BLaER1 treated with 17β-estradiol and CSF1 and Interleukin-3, amounts not matched to agents 10 nM and 100 nM (cell line): ENCODE results near the gene VPS26A.
"Not testable (repeated sequence)": the region's sequence is repeated elsewhere in the genome, so short reads cannot be mapped to it uniquely, and the experiment has no call there.

Source experiments
- H3K27ac ChIP-seq, 11 experiments: shearing (Covaris generic); formaldehyde crosslinking; 2 replicates each; pipeline ENCODE4 v1.8.1; 2022
- H3K27me3 ChIP-seq, 11 experiments: shearing (Covaris generic); formaldehyde crosslinking; 2 replicates each; pipeline ENCODE4 v1.8.1; 2022
- H3K36me3 ChIP-seq, 11 experiments: shearing (Covaris generic); formaldehyde crosslinking; 2 replicates each; pipeline ENCODE4 v1.8.1; 2022
- H3K4me1 ChIP-seq, 10 experiments: shearing (Covaris generic); formaldehyde crosslinking; 2 replicates each; pipeline ENCODE4 v1.8.1; 2022
- H3K4me2 ChIP-seq, 11 experiments: shearing (Covaris generic); formaldehyde crosslinking; 2 replicates each; pipeline ENCODE4 v1.8.1; 2022
- H3K4me3 ChIP-seq, 10 experiments: shearing (Covaris generic); formaldehyde crosslinking; 2 replicates each; pipeline ENCODE4 v1.8.1; 2022
- H3K9ac ChIP-seq, 11 experiments: shearing (Covaris generic); formaldehyde crosslinking; 2 replicates each; pipeline ENCODE4 v1.8.1; 2022
- H3K9me3 ChIP-seq, 11 experiments: shearing (Covaris generic); formaldehyde crosslinking; replicated peaks in 1 of 11; 2 replicates each; pipeline ENCODE4 v1.8.1; 2022
- H4K20me1 ChIP-seq, 11 experiments: shearing (Covaris generic); formaldehyde crosslinking; 2 replicates each; pipeline ENCODE4 v1.8.1; 2022
- Cebpa-rat ChIP-seq, 11 experiments: shearing (Covaris generic); IDR thresholded peaks; 2 replicates each; pipeline ENCODE4 v1.8.1; 2022

Gene VPS26A

DNA sequence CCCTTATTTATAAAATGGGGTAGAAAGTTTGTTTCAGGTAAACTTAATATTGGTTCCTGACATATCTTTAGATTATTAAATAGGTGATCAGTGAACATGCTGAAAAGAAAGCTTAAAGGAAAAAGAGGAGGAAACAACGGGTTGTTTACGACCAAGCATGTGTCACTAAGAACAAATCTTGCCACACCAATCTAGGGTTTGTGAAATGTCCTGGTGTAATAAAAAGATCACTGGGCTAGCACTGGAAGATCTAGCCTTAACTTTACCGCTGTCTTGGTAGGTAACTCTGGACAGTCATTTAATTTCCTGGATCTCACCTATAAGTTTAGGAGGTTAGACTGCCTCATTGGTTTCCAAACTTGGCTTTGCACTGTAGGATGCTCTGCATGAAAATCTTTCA lies 19.0 kb downstream of the VPS26A start:
- H3K9ac ChIP-seq: no peak overlapping the region
- H3K27me3 ChIP-seq: no peaks in the 10 kb centered on the region
- H3K27ac ChIP-seq: no peak overlapping the region; a peak in 1 of 22 replicates
- no peak for TF ChIP-seq Cebpa-rat (IDR thresholded peaks at IDR 0.05)
- no peak overlapping the region for H3K4me3 ChIP-seq
- H3K4me1 ChIP-seq: peaks cover 4 to 20% (median 10%) of the 10 kb centered on the region in 10 experiments; a peak in 16 of 20 replicates
- H3K4me2 ChIP-seq: no peak overlapping the region
- no peaks in the 10 kb centered on the region for H3K9me3 ChIP-seq
- peaks cover 22 to 99% (median 97%) of the 10 kb centered on the region in 11 experiments; a peak in 21 of 22 replicates for H4K20me1 ChIP-seq
- H3K36me3 ChIP-seq: peaks cover 4 to 85% (median 51%) of the 10 kb centered on the region in 11 experiments

DNA sequence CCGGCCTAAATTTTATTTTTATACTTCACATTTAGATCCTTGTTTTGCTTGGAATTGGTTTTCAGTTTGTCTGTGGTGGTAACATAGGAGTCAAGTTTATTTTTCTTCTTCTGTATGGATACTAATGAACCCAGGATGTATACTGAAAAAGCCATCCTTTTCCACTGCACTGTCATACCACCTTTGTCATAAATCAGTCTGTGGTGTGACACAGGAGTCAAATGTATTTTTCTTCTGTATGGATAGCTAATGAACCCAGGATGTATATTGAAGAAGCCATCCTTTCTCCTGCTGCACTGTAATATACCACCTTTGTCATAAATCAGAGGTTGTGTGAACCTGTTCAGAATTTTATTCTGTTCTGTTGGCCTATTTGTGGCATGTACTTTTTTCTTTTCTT lies 21.4 kb downstream of the VPS26A start:
- no peaks in the 10 kb centered on the region for H3K27me3 ChIP-seq
- no peak overlapping the region for H3K27ac ChIP-seq
- H4K20me1 ChIP-seq: peaks cover 19 to 100% (median 99%) of the 10 kb centered on the region in 11 experiments; a peak in 21 of 22 replicates
- no peak overlapping the region for H3K4me2 ChIP-seq
- no peak for TF ChIP-seq Cebpa-rat (IDR thresholded peaks at IDR 0.05)
- peaks cover 6 to 23% (median 15%) of the 10 kb centered on the region in 10 experiments; a peak in 18 of 20 replicates for H3K4me1 ChIP-seq
- no peaks in the 10 kb centered on the region for H3K9me3 ChIP-seq
- no peak overlapping the region for H3K9ac ChIP-seq
- H3K4me3 ChIP-seq: no peak overlapping the region
- peaks cover 4 to 83% (median 44%) of the 10 kb centered on the region in 11 experiments; a peak in 21 of 22 replicates for H3K36me3 ChIP-seq

DNA sequence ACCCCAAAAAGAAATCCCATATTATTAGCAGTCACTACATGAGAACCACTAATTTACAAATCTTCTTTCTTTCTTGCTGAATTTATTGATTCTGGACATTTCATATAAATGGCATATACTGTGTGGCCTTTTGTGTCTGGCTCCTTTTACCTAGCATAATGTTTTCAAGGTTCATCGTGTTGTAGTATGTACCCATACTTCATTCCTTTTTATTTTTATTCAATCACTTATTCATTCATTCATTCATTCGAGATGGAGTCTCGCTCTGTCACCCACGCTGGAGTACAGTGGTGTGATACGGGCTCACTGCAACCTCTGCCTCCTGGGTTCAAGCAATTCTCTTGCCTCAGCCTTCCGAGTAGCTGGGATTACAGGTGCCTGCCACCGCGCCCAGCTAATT lies 21.9 kb downstream of the VPS26A start:
- peaks cover 19 to 100% (median 99%) of the 10 kb centered on the region in 11 experiments; a peak in 21 of 22 replicates for H4K20me1 ChIP-seq
- H3K36me3 ChIP-seq: peaks cover 4 to 83% (median 39%) of the 10 kb centered on the region in 11 experiments; a peak in 19 of 22 replicates
- peaks cover 6 to 23% (median 15%) of the 10 kb centered on the region in 10 experiments; a peak in 18 of 20 replicates for H3K4me1 ChIP-seq
- no peaks in the 10 kb centered on the region for H3K9me3 ChIP-seq
- H3K4me3 ChIP-seq: no peak overlapping the region
- no peak for TF ChIP-seq Cebpa-rat (IDR thresholded peaks at IDR 0.05)
- H3K27ac ChIP-seq: no peak overlapping the region
- H3K27me3 ChIP-seq: no peaks in the 10 kb centered on the region
- no peak overlapping the region for H3K9ac ChIP-seq
- H3K4me2 ChIP-seq: peak overlapping the region in 3 of 11 experiments; percentile 4 to 30 (median 25); a peak in 2 of 22 replicates

DNA sequence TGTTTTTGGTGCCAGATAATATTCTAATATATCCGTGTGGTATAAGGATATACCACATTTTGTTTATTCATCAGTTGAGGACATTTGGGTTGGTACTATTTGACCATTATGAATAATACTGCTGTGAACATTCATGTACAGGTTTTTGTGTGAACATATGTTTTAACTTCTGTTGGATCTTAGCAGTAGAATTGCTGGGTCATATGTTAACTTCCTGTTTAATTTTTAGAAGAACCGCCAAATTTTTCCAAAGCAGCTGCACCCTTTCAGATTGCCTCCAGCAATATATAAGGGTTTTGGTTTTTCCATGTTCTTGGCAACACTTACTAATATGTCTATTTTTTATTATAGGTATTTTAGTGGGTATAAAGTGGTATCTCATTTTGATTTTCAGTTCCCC lies 22.8 kb downstream of the VPS26A start:
- Histone ChIP-seq H3K27me3 (no peaks in the 10 kb centered on the region), H3K9ac (no peak overlapping the region), H3K4me3 (no peak overlapping the region), H3K27ac (no peak overlapping the region), H3K4me2 (peak overlapping the region in 5 of 11 experiments; percentile 4 to 41 (median 25); a peak in 7 of 22 replicates), H4K20me1 (peaks cover 19 to 100% (median 97%) of the 10 kb centered on the region in 11 experiments; a peak in 21 of 22 replicates), H3K9me3 (no peaks in the 10 kb centered on the region), H3K36me3 (peaks cover 4 to 76% (median 35%) of the 10 kb centered on the region in 11 experiments; a peak in 19 of 22 replicates), H3K4me1 (peaks cover 6 to 23% (median 15%) of the 10 kb centered on the region in 10 experiments; a peak in 18 of 20 replicates)
- TF ChIP-seq Cebpa-rat (IDR thresholded peaks at IDR 0.05): no peak

DNA sequence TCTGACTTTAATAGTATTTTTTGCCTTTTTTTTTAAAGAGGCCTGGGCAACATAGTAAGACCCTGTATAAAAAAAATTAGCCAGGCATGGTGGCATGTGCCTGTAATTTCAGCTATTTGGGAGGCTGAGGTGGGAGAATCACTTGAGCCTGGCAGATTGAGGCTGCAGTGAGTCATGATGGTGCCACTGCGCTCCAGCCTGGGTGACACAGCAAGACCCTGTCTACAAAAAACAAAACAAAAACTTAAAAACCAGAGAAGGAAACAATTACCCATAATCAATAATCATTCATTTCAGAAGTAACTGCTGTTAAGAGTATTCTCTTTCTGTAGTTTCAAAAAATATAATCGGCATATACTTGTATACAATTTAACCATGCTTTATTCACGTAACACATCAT lies 28.0 kb downstream of the VPS26A start:
- no peak overlapping the region for H3K9ac ChIP-seq
- no peak overlapping the region for H3K4me3 ChIP-seq
- peaks cover 12 to 100% (median 87%) of the 10 kb centered on the region in 11 experiments; a peak in 21 of 22 replicates for H4K20me1 ChIP-seq
- no peak for TF ChIP-seq Cebpa-rat (IDR thresholded peaks at IDR 0.05)
- peaks cover 0 to 77% (median 33%) of the 10 kb centered on the region in 11 experiments; a peak in 18 of 22 replicates for H3K36me3 ChIP-seq
- no peak overlapping the region for H3K27ac ChIP-seq
- H3K4me1 ChIP-seq: peaks cover 0 to 11% (median 7%) of the 10 kb centered on the region in 10 experiments; a peak in 13 of 20 replicates
- no peaks in the 10 kb centered on the region for H3K27me3 ChIP-seq
- no peaks in the 10 kb centered on the region for H3K9me3 ChIP-seq
- H3K4me2 ChIP-seq: no peak overlapping the region

DNA sequence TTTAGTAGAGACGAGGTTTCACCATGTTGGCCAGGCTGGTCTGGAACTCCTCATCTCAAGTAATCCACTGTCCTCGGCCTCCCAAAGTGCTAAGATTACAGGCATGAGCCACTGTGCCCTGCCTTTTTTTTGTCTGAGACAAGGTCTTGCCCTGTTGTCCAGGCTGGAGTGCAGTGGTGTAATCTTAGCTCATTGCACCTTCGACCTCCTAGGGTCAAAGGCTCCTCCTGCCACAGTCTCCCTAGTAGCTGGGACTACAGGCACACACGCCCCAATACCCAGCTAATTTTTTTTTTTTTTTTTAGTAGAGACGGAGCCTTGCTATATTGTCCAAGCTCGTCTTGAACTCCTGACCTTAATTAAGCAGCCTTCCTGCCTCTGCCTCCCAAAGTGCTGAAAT lies 29.2 kb downstream of the VPS26A start:
- no peak for TF ChIP-seq Cebpa-rat (IDR thresholded peaks at IDR 0.05)
- H3K4me3 ChIP-seq: no peak overlapping the region
- H4K20me1 ChIP-seq: peaks cover 6 to 100% (median 83%) of the 10 kb centered on the region in 11 experiments; a peak in 20 of 22 replicates
- no peak overlapping the region for H3K9ac ChIP-seq
- H3K27ac ChIP-seq: no peak overlapping the region
- peaks cover 0 to 11% (median 3%) of the 10 kb centered on the region in 10 experiments; a peak in 8 of 20 replicates for H3K4me1 ChIP-seq
- H3K27me3 ChIP-seq: no peaks in the 10 kb centered on the region
- H3K9me3 ChIP-seq: no peaks in the 10 kb centered on the region
- H3K4me2 ChIP-seq: no peak overlapping the region
- H3K36me3 ChIP-seq: peaks cover 9 to 82% (median 39%) of the 10 kb centered on the region in 11 experiments; a peak in 21 of 22 replicates

DNA sequence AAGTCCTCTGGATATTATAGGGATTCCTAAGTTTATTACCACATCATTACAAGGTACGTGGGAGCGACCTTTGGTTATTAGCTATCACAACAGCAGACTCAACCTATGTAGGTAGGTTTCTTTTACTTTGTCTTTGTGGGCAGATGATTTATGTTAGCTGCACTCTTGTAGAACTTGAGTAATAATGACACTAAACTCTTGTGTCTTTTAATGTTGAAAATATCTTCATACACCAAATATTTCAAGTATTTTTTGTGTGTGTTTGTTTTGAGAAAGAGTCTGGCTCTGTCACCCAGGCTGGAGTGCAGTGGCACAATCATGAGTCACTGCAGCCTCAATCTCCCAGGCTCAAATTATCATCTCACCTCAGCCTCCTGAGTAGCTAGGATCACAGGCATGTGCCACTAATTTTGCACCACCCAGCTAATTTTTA lies 36.8 kb downstream of the VPS26A start:
- no peaks in the 10 kb centered on the region for H3K9me3 ChIP-seq
- H3K36me3 ChIP-seq: peaks cover 68 to 100% (median 87%) of the 10 kb centered on the region in 11 experiments
- TF ChIP-seq Cebpa-rat (IDR thresholded peaks at IDR 0.05): no peak
- H3K27ac ChIP-seq: no peak overlapping the region
- H3K4me2 ChIP-seq: no peak overlapping the region
- H4K20me1 ChIP-seq: peaks cover 0 to 76% (median 26%) of the 10 kb centered on the region in 11 experiments; a peak in 13 of 22 replicates
- H3K4me1 ChIP-seq: no peaks in the 10 kb centered on the region
- no peak overlapping the region for H3K9ac ChIP-seq
- no peak overlapping the region for H3K4me3 ChIP-seq
- H3K27me3 ChIP-seq: no peaks in the 10 kb centered on the region

DNA sequence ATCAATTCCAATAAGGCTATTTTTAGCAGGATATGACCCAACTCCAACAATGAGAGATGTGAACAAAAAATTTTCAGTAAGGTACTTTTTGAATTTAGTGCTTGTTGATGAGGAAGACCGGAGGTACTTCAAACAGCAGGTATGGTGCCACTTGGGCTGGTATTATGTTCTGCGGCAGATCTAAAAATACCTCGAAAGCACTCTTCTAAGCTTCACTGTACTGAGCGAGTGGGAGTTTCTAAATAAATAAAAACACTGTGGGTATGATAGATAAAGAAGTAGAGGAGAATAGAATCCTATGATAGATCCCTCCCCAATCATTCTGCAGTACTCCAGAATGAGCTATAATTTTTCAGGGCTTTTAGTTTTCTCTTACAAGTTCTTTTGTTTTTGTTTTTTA lies 44.5 kb downstream of the VPS26A start:
- TF ChIP-seq Cebpa-rat (IDR thresholded peaks at IDR 0.05): no peak
- Histone ChIP-seq H3K4me3 (no peak overlapping the region), H3K27me3 (no peaks in the 10 kb centered on the region), H3K4me1 (no peaks in the 10 kb centered on the region), H3K9ac (no peak overlapping the region), H3K27ac (no peak overlapping the region), H3K4me2 (no peak overlapping the region), H4K20me1 (peaks cover 0 to 20% (median 0%) of the 10 kb centered on the region in 11 experiments; a peak in 5 of 22 replicates), H3K36me3 (peaks cover 90 to 100% (median 95%) of the 10 kb centered on the region in 11 experiments), H3K9me3 (no peaks in the 10 kb centered on the region)

DNA sequence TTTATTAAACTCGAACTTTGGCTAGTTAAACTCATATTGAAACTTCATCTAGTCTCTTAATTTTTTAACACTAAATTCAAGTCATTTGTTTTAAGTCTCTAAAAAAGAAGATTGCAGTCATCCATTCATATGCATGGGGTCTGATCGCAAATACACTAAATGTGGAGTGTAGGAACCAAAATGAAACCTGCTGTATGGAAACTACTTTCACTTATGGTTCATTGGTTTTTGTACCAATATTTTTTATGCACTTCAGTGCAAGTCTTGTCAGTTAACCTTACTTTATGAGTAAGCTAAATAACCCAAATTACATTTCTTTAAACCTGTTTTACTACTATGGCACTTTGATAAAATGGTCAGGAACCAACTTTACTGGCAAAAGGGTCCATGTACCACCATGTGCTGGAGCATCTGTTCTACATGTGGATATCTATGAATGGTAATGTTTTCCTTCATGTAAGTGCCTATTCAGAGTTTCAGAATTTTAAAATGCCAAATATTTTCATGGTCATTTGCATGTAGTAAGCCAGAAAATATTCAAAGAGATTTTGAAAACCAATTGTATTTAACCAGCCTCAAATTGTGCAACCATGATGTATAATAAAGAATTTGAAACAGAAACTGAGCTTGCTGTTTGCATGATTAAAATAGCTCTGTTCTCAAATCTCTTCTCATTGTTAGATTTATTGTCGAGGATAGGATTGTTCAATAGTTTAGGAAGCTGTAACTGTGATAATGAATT lies 48.4 kb downstream of the VPS26A start:
- no peaks in the 10 kb centered on the region; a peak in 1 of 22 replicates for H3K9me3 ChIP-seq
- H3K27me3 ChIP-seq: no peaks in the 10 kb centered on the region
- H4K20me1 ChIP-seq: peaks cover 0 to 8% (median 0%) of the 10 kb centered on the region in 11 experiments; a peak in 2 of 22 replicates
- no peak overlapping the region for H3K9ac ChIP-seq
- peaks cover 62 to 70% (median 67%) of the 10 kb centered on the region in 11 experiments for H3K36me3 ChIP-seq
- H3K4me1 ChIP-seq: no peaks in the 10 kb centered on the region
- TF ChIP-seq Cebpa-rat (IDR thresholded peaks at IDR 0.05): no peak
- no peak overlapping the region for H3K27ac ChIP-seq
- H3K4me2 ChIP-seq: no peak overlapping the region
- H3K4me3 ChIP-seq: no peak overlapping the region

DNA sequence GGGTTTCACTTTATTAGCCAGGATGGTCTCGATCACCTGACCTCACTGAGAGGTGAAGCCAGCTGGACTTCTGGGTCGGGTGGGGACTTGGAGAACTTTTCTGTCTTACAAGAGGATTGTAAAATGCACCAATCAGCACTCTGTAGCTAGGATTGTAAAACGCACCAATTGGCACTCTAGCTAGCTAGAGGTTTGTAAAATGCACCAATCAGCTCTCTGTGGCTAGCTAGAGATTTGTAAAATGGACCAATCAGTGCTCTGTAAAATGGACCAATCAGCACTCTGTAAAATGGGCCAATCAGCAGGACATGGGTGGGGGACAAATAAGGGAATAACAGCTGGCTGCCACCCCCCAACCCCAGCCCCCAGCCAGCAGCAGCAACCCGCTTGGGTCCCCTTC lies 51.3 kb downstream of the VPS26A start:
- H3K4me2 ChIP-seq, H3K4me3 ChIP-seq, H3K9me3 ChIP-seq, H3K27ac ChIP-seq, H3K27me3 ChIP-seq, H4K20me1 ChIP-seq, H3K9ac ChIP-seq, H3K4me1 ChIP-seq: not testable (repeated sequence)
- H3K36me3 ChIP-seq: peaks cover 33 to 42% (median 38%) of the 10 kb centered on the region in 11 experiments
